Esophagus muscularis mucosa (tissue), 4 donors: ENCODE measurements around the gene ARL4C.

Source experiments
- CTCF ChIP-seq, 3 experiments: fragments of 200-600 bp in 2 of 3; fragments of 450-650 bp in 1 of 3; sonication (generic) in 2 of 3; IDR thresholded peaks; one replicate each; pipeline ENCODE4 v1.5.1; 2017 to 2019; ENCODE audit warnings: antibody characterized with exemption in 3 of 3, mild to moderate bottlenecking in 2 of 3, moderate library complexity in 1 of 3
- EP300 ChIP-seq: sonication (generic); formaldehyde crosslinking; IDR thresholded peaks from one replicate; pipeline ENCODE4 v1.6.1; 2017; ENCODE audit warnings: antibody characterized with exemption
- POLR2A ChIP-seq: fragments of 450-650 bp; IDR thresholded peaks from one replicate; pipeline ENCODE4 v1.6.1; 2017; ENCODE audit warnings: antibody characterized with exemption, moderate library complexity, mild to moderate bottlenecking, low read depth

- TF ChIP-seq CTCF (IDR thresholded peaks at IDR 0.05) = no peak
- TF ChIP-seq POLR2A = no peak
- no peak for TF ChIP-seq EP300
Measured at GRCh38 chr2:234450431-234451124, 46.3 kb downstream of the ARL4C start.
